ENCODE data around the gene SLC39A11.
"Not testable (repeated sequence)": the region's sequence is repeated elsewhere in the genome, so short reads cannot be mapped to it uniquely, and the experiment has no call there.

The SLC39A11 gene

GRCh38 chr17:72837335-72837734, 255.2 kb downstream of the SLC39A11 start:
- H3K36me3 Mint-ChIP-seq (ENCODE audit: low read depth): peaks cover 17% of the 10 kb centered on the region
- H3K9me3 Mint-ChIP-seq: peaks cover 20% of the 10 kb centered on the region
- no peaks in the 10 kb centered on the region for H3K27me3 Mint-ChIP-seq (ENCODE audit: low read depth, poor library complexity)

GRCh38 chr17:72833128-72833765, 259.2 kb downstream of the SLC39A11 start:
- peaks cover under 1% of the 10 kb centered on the region for H3K36me3 Mint-ChIP-seq (ENCODE audit: low read depth)
- H3K4me1 Mint-ChIP-seq: peaks cover 24% of the 10 kb centered on the region
- DNase-seq: no peak
- H3K27ac Mint-ChIP-seq: no peak overlapping the region
- no peak for TF ChIP-seq CTCF (IDR thresholded peaks at IDR 0.05)
- peaks cover 15% of the 10 kb centered on the region for H3K27me3 Mint-ChIP-seq (ENCODE audit: low read depth, poor library complexity)
- H3K4me3 Mint-ChIP-seq: no peak overlapping the region
- no peaks in the 10 kb centered on the region for H3K9me3 Mint-ChIP-seq

More at GRCh38 chr17:72837335-72837734, 255.2 kb downstream of the SLC39A11 start:
- no peak for TF ChIP-seq CTCF (IDR thresholded peaks at IDR 0.05)
- H3K27ac Mint-ChIP-seq: no peak overlapping the region
- no peak for DNase-seq
- H3K4me3 Mint-ChIP-seq: no peak overlapping the region
- peaks cover 11% of the 10 kb centered on the region for H3K4me1 Mint-ChIP-seq

GRCh38 chr17:72832306-72832705, 260.2 kb downstream of the SLC39A11 start:
- Mint-ChIP-seq H3K36me3 (ENCODE audit: low read depth) (no peaks in the 10 kb centered on the region), H3K4me3 (no peak overlapping the region), H3K27me3 (ENCODE audit: low read depth, poor library complexity) (peaks cover 16% of the 10 kb centered on the region), H3K27ac (no peak overlapping the region), H3K4me1 (peaks cover 19% of the 10 kb centered on the region), H3K9me3 (no peaks in the 10 kb centered on the region)
- no peak for TF ChIP-seq CTCF (IDR thresholded peaks at IDR 0.05)
- no peak for DNase-seq

GRCh38 chr17:72829883-72830282, 262.6 kb downstream of the SLC39A11 start:
- no peak overlapping the region for H3K4me3 Mint-ChIP-seq
- TF ChIP-seq CTCF (IDR thresholded peaks at IDR 0.05): no peak
- DNase-seq: no peak
- H3K27ac Mint-ChIP-seq: no peak overlapping the region
- H3K9me3 Mint-ChIP-seq: peaks cover 20% of the 10 kb centered on the region
- H3K4me1 Mint-ChIP-seq: peaks cover 14% of the 10 kb centered on the region
- H3K36me3 Mint-ChIP-seq (ENCODE audit: low read depth): peaks cover 13% of the 10 kb centered on the region
- H3K27me3 Mint-ChIP-seq (ENCODE audit: low read depth, poor library complexity): peaks cover 16% of the 10 kb centered on the region

GRCh38 chr17:72826602-72827001, 265.9 kb downstream of the SLC39A11 start:
- peaks cover 28% of the 10 kb centered on the region for H3K36me3 Mint-ChIP-seq (ENCODE audit: low read depth)
- TF ChIP-seq CTCF (IDR thresholded peaks at IDR 0.05): no peak
- H3K9me3 Mint-ChIP-seq: peaks cover 32% of the 10 kb centered on the region

GRCh38 chr17:72826059-72826458, 266.4 kb downstream of the SLC39A11 start:
- Mint-ChIP-seq H3K36me3 (ENCODE audit: low read depth) (peaks cover 28% of the 10 kb centered on the region), H3K27me3 (ENCODE audit: low read depth, poor library complexity) (peaks cover 14% of the 10 kb centered on the region), H3K9me3 (peaks cover 32% of the 10 kb centered on the region), H3K4me1 (peaks cover 14% of the 10 kb centered on the region)
- not testable (repeated sequence) for DNase-seq, H3K4me3 Mint-ChIP-seq, H3K27ac Mint-ChIP-seq

More at GRCh38 chr17:72826602-72827001, 265.9 kb downstream of the SLC39A11 start:
- H3K4me1 Mint-ChIP-seq: peaks cover 14% of the 10 kb centered on the region
- H3K4me3 Mint-ChIP-seq: no peak overlapping the region
- peaks cover 16% of the 10 kb centered on the region for H3K27me3 Mint-ChIP-seq (ENCODE audit: low read depth, poor library complexity)
- no peak overlapping the region for H3K27ac Mint-ChIP-seq
- DNase-seq: no peak
